SU-DHL-6 (cell line): Measurements from ENCODE around the gene SMOC2.

Experiments used
- CTCF ChIP-seq: fragments of 200-600 bp; sonication (generic); IDR thresholded peaks from one replicate; pipeline ENCODE4 v1.5.1; 2017; ENCODE audit warnings: antibody characterized with exemption, mild to moderate bottlenecking, low read length, moderate library complexity; ENCODE audit not compliant: insufficient read depth, poor library complexity, severe bottlenecking
- EZH2phosphoT487 ChIP-seq: fragments of 200-600 bp; sonication (generic), shearing (Covaris generic); conservative IDR thresholded peaks from 2 replicates; pipeline ENCODE4 v1.6.1; 2018; ENCODE audit warnings: mild to moderate bottlenecking, antibody characterized with exemption, low read length, moderate library complexity, mixed read lengths

GRCh38 chr6:168558686-168559085 is 117.7 kb downstream of the SMOC2 start:
- no peak for TF ChIP-seq CTCF
- TF ChIP-seq EZH2phosphoT487, result no peak
